Heart left ventricle (tissue), 16 donors: ENCODE measurements around the gene RAC3. TPM values are rescaled to one million over a fixed set of nuclear protein-coding genes. Genes with fewer than 3 reads are reported as not detected.
A peak's percentile ranks its signal among the peaks of the same experiment; 100 is the strongest.

Experiments
- ATAC-seq, 4 donors: fragments of 200-7000 bp; cut with Tn5 transposase; one replicate each; pipeline ENCODE4 v1.9.1; 2020 to 2022; ENCODE audit warnings: moderate library complexity in 4 of 4, mild to moderate bottlenecking in 3 of 4, moderate number of reproducible peaks in 1 of 4
- DNase-seq, 5 donors: peaks; one replicate each; pipeline ENCODE4 v3.0.0-alpha.2; 2020
- H3K27ac ChIP-seq, 12 donors: fragments of 200-600 bp; sonication (generic) in 4 of 12; one replicate each; pipeline versions ENCODE4 v1.5.0 to v1.8.0; 2016 to 2022; ENCODE audit warnings: mild to moderate bottlenecking in 2 of 12
- H3K27me3 ChIP-seq, 9 donors: fragments of 200-600 bp; sonication (generic) in 2 of 9; one replicate each; pipeline versions ENCODE4 v1.5.1 to v1.8.0; 2016 to 2022; ENCODE audit warnings: mild to moderate bottlenecking in 3 of 9
- H3K36me3 ChIP-seq, 9 donors: fragments of 200-600 bp; sonication (generic) in 2 of 9; one replicate each; pipeline versions ENCODE4 v1.5.0 to v1.8.0; 2018 to 2022; ENCODE audit warnings: mild to moderate bottlenecking in 2 of 9
- H3K4me1 ChIP-seq, 12 donors: fragments of 200-600 bp; sonication (generic) in 4 of 12; one replicate each; pipeline versions ENCODE4 v1.5.0 to v1.8.0; 2016 to 2022; ENCODE audit warnings: mild to moderate bottlenecking in 3 of 12
- H3K4me3 ChIP-seq, 12 donors: fragments of 200-600 bp; sonication (generic) in 4 of 12; one replicate each; pipeline versions ENCODE4 v1.5.0 to v1.8.0; 2017 to 2022; ENCODE audit warnings: mild to moderate bottlenecking in 9 of 12, moderate library complexity in 4 of 12
- H3K9me3 ChIP-seq, 12 donors: fragments of 200-600 bp; sonication (generic) in 4 of 12; one replicate each; pipeline versions ENCODE4 v1.5.0 to v1.8.0; 2016 to 2022; ENCODE audit warnings: mild to moderate bottlenecking in 1 of 12
- CTCF ChIP-seq, 12 donors: fragments of 200-600 bp; sonication (generic) in 4 of 12; IDR thresholded peaks; one replicate each; pipeline versions ENCODE4 v1.5.0 to v1.8.0; 2018 to 2022; ENCODE audit warnings: antibody characterized with exemption in 12 of 12, mild to moderate bottlenecking in 5 of 12
- POLR2A ChIP-seq, 2 donors: fragments of 450-650 bp; IDR thresholded peaks; one replicate each; pipeline ENCODE4 v1.6.1; 2017; ENCODE audit warnings: antibody characterized with exemption in 2 of 2, mild to moderate bottlenecking in 2 of 2, moderate library complexity in 2 of 2
- WGBS, 4 donors: extraction: QIAGEN DNeasy Blood & Tissue Kit in 2 of 4; methylation state at CpG; one replicate each; pipeline versions ENCODE4 v1.1.5 to v1.1.7; 2013 to 2018; 5-methylcytosine and 5-hydroxymethylcytosine counted together
- intact Hi-C, 10 donors: fragments of 100-400 bp; cut with DNase I; formaldehyde crosslinking; loops; one replicate each; pipeline versions ENCODE4 v1.11.1 to v1.14.2; 2022
- polyA plus RNA-seq, 2 donors: library from polyadenylated mRNA; stranded (reverse); fragments of 200-250 nt; gene quantifications; one replicate each; pipeline ENCODE4 v1.2.3, GENCODE V29; 2013
- total RNA-seq, 9 donors: library from RNA; depleted of rRNA in 2 of 9; stranded (reverse); fragments of >200 nt in 2 of 9; fragmentation: NEBNext Ultra II Directional in 3 of 9; extraction: Animal tissue kit (Norgen Biotek cat#: 25700) in 3 of 9; gene quantifications; one replicate each; pipeline versions ENCODE4 v1.1.0 to v1.2.4, GENCODE V29; 2016 to 2023
- donor health status: ischemic (EF 13 %, LVEDD 7.1; RV severe dilation, severe dysfunction).
- donor health status: healthy with polysubstance abuse.
- donor health status: DM: no; HTN: yes; CAD: no.
- donor health status: DM: no; HTN: no; CAD: no.
- donor health status: ischemic (EF 25% LVEDD 6.9; RV normal size, moderate dysfunction).
- donor health status: ischemic (EF 25% LVEDD 5.7; RV mildly dilated, moderate dysfunction).
- donor health status: healthy.
- donor health status: DM: yes; HTN: yes; CAD: no.
- donor health status: ischemic (EF 35%, LVEDD 5.7; RV mildly dilated, moderate dysfunction).
- donor health status: nonischemic (EF 11% LVEDD 7.7; RV severe dilation, severe dysfunction).
- donor health status: DM: yes; HTN: yes; CAD: no.
- donor health status: PGD.
- donor health status: ischemic (EF 29% LVEDD 5.4; RV normal size, mild dysfunction).
- donor health status: nonischemic (EF 23%, LVEDD 6.1; RV moderate dilation, normal function).

The RAC3 gene
- total and polyA plus RNA-seq, 11 donors, result 0.76 to 2.6 (median 1.5) TPM

- Histone ChIP-seq H3K4me3 (peak overlapping the region in 1 of 12 donors; percentile 12), H3K4me1 (peaks cover 0 to 39% (median 18%) of the 10 kb centered on the region in 12 donors), H3K36me3 (no peaks in the 10 kb centered on the region), H3K9me3 (no peaks in the 10 kb centered on the region), H3K27ac (peak overlapping the region in 1 of 12 donors; percentile 66), H3K27me3 (no peaks in the 10 kb centered on the region)
- DNase-seq (peak in 4 of 5 donors; percentile 53 to 70 (median 62)), ATAC-seq (peak; percentile 6 to 72 (median 57))
- intact Hi-C loops, result no loop called here
- TF ChIP-seq CTCF (IDR thresholded peaks at IDR 0.05) (no peak), POLR2A (IDR thresholded peaks at IDR 0.05) (no peak)
- WGBS, 4 donors, result 63 to 83% (median 70%) methylated on average over 36 to 53 of the region's 53 CpGs
Measured at GRCh38 chr17:82003411-82004381, 27.8 kb upstream of the RAC3 start.

GRCh38 chr17:82004517-82005455, 26.7 kb upstream of the RAC3 start:
- ATAC-seq (no peak), DNase-seq (no peak)
- 88 to 90% (median 89%) methylated on average over 31 to 41 of the region's 41 CpGs for WGBS, 4 donors
- Histone ChIP-seq H3K4me3 (no peak overlapping the region), H3K36me3 (no peaks in the 10 kb centered on the region), H3K27me3 (no peaks in the 10 kb centered on the region), H3K27ac (peak overlapping the region in 1 of 12 donors; percentile 66), H3K4me1 (peaks cover 0 to 48% (median 21%) of the 10 kb centered on the region in 12 donors), H3K9me3 (no peaks in the 10 kb centered on the region)
- intact Hi-C loops, result no loop called here
- no peak for TF ChIP-seq CTCF (IDR thresholded peaks at IDR 0.05)
- TF ChIP-seq POLR2A (IDR thresholded peaks at IDR 0.05), result no peak

- Histone ChIP-seq H3K27ac (no peak overlapping the region), H3K36me3 (no peaks in the 10 kb centered on the region), H3K27me3 (no peaks in the 10 kb centered on the region), H3K4me1 (peaks cover 0 to 48% (median 21%) of the 10 kb centered on the region in 12 donors), H3K9me3 (no peaks in the 10 kb centered on the region), H3K4me3 (no peak overlapping the region)
- ATAC-seq (no peak), DNase-seq (no peak)
- WGBS, 4 donors, result 87 to 91% (median 90%) methylated on average over 29 to 30 of the region's 30 CpGs
- no peak for TF ChIP-seq CTCF (IDR thresholded peaks at IDR 0.05)
- TF ChIP-seq POLR2A (IDR thresholded peaks at IDR 0.05), result no peak
- intact Hi-C loops, result no loop called here
Measured at GRCh38 chr17:82005701-82006348, 25.7 kb upstream of the RAC3 start.
